Measurements from ENCODE around the gene PLXDC2.

Gene PLXDC2

GRCh38 chr10:20298417-20298816 lies 482.2 kb downstream of the PLXDC2 start:
- no peak overlapping the region for H3K4me3 ChIP-seq (ENCODE audit: control insufficient read depth, low read depth, low read length)
- TF ChIP-seq CTCF (IDR thresholded peaks at IDR 0.05; ENCODE audit: control insufficient read depth, insufficient read depth, low read depth, low read length, missing control alignments) = no peak
- DNase-seq (ENCODE audit: low read depth) = no peak

GRCh38 chr10:20299034-20299736 lies 483.0 kb downstream of the PLXDC2 start:
- no peak for DNase-seq (ENCODE audit: low read depth)
- no peak overlapping the region for H3K4me3 ChIP-seq (ENCODE audit: control insufficient read depth, low read depth, low read length)
- TF ChIP-seq CTCF (IDR thresholded peaks at IDR 0.05; ENCODE audit: control insufficient read depth, insufficient read depth, low read depth, low read length, missing control alignments) = no peak

GRCh38 chr10:20300735-20301134 lies 484.5 kb downstream of the PLXDC2 start:
- no peak for TF ChIP-seq CTCF (IDR thresholded peaks at IDR 0.05; ENCODE audit: control insufficient read depth, insufficient read depth, low read depth, low read length, missing control alignments)
- DNase-seq (ENCODE audit: low read depth) = no peak
- H3K4me3 ChIP-seq (ENCODE audit: control insufficient read depth, low read depth, low read length) = no peak overlapping the region

- H3K4me3 ChIP-seq (ENCODE audit: control insufficient read depth, low read depth, low read length) = no peak overlapping the region
- no peak for DNase-seq (ENCODE audit: low read depth)
- no peak for TF ChIP-seq CTCF (IDR thresholded peaks at IDR 0.05; ENCODE audit: control insufficient read depth, insufficient read depth, low read depth, low read length, missing control alignments)
Observed at GRCh38 chr10:20302033-20302432, 485.8 kb downstream of the PLXDC2 start.

- TF ChIP-seq CTCF (IDR thresholded peaks at IDR 0.05; ENCODE audit: control insufficient read depth, insufficient read depth, low read depth, low read length, missing control alignments) = no peak
- no peak for DNase-seq (ENCODE audit: low read depth)
- H3K4me3 ChIP-seq (ENCODE audit: control insufficient read depth, low read depth, low read length) = no peak overlapping the region
Observed at GRCh38 chr10:20303453-20304152, 487.4 kb downstream of the PLXDC2 start.

- no peak for DNase-seq (ENCODE audit: low read depth)
- H3K4me3 ChIP-seq (ENCODE audit: control insufficient read depth, low read depth, low read length) = no peak overlapping the region
- no peak for TF ChIP-seq CTCF (IDR thresholded peaks at IDR 0.05; ENCODE audit: control insufficient read depth, insufficient read depth, low read depth, low read length, missing control alignments)
Observed at GRCh38 chr10:20313665-20314064, 497.4 kb downstream of the PLXDC2 start.
